Uterus (tissue), 2 donors: ENCODE data around the gene HDAC4.

Experiments used
- CTCF ChIP-seq, 4 experiments: fragments of 200-600 bp in 2 of 4; fragments of 450-650 bp in 2 of 4; sonication (generic) in 2 of 4; IDR thresholded peaks; one replicate each; pipeline ENCODE4 v1.5.1; 2016 to 2019; ENCODE audit warnings: antibody characterized with exemption in 4 of 4, mild to moderate bottlenecking in 2 of 4, moderate library complexity in 1 of 4
- POLR2A ChIP-seq, 2 donors: fragments of 450-650 bp; IDR thresholded peaks; one replicate each; pipeline ENCODE4 v1.6.1; 2016; ENCODE audit warnings: antibody characterized with exemption in 2 of 2, mild to moderate bottlenecking in 1 of 2, moderate library complexity in 1 of 2

DNA sequence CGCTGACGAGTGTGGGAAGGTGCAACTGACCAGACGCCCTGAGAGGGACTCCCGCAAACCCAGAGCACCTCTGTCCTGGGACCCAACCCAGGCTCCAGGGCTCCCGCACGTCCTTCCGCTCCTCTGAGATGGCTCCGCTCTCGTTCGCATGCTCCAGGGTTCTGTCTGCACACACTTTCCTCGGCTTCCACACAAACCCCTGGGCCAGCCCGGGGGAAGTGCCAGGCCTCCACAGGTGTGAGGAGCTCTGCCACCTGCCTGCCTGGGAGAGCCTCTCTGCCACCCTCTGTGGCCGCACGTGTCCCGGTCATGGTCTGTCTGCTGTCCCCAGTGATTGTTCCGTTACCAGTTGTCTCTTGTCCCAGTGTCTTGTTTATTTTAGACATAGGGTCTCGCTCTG lies 222.9 kb downstream of the HDAC4 start:
- TF ChIP-seq CTCF (IDR thresholded peaks at IDR 0.05): no peak
- TF ChIP-seq POLR2A (IDR thresholded peaks at IDR 0.05): no peak
